ENCODE data around the gene LRP10.
"Not testable (repeated sequence)": the region's sequence is repeated elsewhere in the genome, so short reads cannot be mapped to it uniquely, and the experiment has no call there.

The LRP10 gene

DNA sequence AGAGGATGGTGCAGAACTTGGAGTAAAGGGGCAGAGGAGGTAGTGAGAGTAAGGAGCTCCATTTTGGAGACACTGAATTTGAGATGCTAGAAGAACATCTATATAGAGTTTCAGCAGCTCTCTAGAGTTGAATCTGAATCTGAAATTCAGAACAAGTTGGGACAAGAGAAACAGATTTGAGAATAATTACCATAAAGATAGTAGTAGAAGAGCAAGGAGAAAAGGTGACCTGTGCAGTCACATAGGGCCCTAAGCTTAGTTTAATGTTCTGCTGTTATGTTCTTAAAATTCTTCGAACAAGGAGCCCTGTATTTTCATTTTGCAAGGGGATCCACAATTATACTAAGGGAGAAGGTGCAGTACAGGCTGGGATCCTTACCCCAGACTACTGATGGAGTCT lies 18.9 kb downstream of the LRP10 start:
- DNase-seq = no peak

DNA sequence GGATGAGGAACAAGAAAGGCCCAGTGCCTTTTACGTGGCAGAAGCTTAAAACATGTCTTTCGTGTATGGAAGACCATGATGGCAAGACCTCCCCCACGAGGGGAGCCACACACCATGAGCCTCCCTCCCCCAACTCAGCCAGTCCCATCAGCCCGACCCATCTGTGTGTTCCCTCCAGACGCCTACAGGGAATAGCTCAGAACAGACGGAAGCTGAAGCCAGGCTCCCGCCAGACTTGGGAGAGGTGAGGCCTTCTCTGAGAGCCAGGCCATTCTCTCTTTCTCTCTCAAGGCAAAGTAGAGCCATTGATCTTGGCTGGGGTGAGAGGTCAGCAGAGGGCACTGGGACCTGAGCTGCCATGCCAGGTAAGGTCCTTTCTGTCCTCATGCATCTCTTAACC lies 20.9 kb downstream of the LRP10 start:
- no peak for DNase-seq

DNA sequence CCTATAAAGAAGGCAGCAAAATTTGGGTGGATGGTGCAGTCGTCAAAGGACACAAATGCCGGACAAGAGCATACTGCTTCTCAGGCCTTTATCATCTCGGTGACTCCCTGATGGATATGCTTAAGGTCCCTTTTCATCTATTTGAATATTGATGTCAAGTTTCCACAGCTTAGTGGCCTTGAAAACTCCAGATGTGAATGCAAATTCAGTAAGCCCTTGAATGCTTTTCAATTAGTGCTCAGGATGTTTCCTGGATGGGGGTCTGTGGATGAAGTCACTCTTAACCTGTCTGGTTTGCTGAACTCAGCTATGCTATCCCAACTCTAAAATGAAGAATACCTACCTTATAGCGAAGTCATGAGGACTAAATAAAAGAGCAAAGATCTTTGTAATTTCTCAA lies 22.2 kb downstream of the LRP10 start:
- DNase-seq = no peak

DNA sequence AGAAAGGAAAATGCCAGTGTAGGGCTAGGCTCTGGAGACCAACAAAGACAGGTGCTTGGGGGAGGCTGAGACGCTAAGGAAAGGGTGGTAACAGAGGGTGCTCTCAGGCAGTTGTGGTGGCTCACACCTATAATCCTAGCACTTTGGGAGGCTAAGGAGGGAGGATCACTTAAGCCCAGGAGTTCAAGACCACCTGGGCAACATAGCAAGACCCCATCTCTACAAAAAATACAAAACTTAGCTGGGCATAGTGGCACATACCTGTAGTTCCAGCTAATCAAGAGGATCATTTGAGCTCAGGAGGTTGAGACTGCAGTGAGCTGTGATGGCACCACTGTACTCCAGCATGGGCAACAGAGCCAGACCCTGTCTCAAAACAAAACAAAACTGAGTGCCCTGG lies 23.9 kb downstream of the LRP10 start:
- no peak for DNase-seq

DNA sequence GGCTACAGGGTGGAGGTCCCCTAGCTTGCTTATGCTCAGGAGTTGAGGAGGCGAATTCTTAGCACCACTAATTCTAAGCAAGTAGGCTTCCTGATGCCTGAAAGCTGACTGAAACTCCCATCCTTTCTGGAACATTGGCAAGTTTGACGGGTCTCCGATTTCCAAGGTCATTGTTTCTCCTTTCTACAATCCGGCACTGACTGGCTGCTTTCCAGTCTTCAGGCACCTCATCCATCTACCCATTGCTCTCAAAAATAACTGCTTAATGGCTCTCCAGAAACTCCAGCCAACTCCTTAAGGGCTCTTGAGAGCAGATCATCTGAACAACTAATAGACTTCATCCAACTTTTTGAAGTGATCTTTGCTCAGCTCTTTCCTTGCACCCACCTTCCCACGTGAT lies 24.8 kb downstream of the LRP10 start:
- DNase-seq = no peak

DNA sequence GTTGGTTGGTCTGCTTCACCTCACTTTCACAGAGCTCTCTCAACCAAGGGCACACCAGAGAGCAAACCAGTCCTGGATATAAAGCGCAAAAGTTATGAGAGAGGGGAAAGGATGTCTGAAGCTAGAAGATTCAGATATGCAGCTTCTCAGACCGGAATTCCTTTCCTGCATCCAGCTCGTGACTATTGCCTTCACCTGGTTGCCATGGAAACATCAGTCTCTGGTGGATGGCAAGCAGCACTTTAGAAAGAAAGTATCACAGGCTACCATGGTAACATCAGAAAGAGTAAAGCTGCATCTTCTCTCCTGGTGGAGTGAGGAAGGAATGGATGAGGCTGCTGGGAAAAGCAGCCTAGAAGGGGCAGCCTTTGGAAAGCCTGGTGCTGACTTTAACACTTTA lies 25.2 kb downstream of the LRP10 start:
- no peak for DNase-seq

DNA sequence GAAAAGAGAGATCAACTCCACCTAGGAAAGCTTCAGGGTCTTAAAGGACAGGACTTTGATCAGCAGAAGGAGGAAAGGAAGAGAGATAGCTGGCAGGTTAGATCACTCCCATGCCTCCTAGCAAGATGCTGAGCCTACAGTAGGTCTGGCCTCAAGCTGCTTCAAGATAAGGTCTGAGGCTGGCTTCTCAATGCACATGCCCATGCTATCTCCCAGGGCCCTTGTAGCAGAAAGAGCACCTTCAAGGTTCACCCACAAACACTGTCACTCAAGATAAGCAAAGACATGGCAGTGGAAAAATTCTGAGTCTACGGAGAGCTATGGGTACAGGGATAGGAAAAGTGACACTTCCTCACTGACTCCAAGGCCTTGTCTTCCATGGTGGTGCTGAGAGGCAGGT lies 25.8 kb downstream of the LRP10 start:
- DNase-seq = no peak

DNA sequence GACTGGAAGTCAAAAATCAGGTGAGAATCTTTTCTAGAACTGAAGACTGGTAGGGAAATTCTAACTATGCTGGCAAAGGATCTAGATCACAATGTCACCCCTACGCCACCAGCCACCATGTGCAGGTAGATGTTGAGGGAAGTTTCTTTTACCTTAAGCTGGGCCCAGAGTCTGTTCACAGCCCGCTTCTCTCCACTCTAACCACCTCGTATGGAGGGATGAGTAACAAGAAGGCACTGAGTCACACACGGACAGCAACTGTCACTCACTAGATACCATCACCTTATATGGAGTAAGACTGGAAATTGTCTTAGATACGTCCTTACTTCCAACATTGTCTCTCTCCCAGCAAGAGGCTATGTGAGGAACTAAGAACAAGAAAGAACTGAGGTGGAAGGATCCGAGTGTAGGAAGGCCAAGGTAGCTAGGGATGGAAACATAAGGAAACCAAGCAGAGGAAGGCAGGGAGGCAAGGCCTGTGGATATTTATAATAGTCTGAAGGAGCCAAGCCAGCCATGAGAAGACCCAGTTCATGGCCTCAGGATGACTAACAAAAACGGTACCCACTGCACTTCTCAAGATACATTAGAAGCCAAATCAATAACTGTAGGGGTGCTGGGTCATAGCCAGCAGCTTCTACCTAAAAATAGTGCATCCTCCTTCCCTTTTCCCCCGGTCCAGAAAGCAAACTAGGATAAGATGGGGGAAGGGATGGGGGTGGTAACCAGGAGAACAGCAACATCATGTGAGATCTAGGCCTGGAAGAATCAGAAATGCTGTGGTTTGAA lies 27.0 kb downstream of the LRP10 start:
- DNase-seq = no peak

DNA sequence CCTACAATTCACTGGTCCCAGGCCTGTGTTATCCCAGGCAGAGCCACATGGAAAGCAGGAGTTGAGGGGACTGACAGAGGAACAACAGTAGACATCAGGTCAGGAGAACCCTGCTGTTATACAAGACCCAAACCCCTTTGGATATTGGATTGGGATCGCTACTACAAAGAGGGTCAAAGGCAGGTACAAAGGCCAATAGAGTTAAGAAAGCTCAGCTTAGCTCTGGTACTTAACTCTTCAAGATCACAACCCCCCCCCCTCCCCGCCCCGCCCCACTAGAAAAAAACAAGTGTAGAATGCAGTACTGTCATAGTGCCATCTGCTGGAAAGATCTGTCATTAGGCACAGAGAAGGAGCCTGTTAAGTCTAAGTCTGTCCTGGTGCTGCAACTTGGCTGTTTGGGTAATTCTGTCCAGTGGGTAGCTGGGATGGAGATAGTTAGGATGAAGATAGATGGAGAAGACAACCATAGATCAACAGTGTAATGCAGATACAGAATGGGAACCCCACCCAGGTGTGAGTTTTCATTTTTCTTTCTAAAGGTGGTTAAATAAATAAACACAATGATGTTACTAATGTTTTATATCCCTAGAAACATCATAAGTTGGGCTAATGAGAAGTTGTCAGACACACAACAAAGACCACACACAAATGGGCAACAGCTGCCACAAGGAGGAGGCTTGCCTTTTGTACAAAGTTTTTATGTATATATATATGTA lies 28.7 kb downstream of the LRP10 start:
- no peak for DNase-seq

DNA sequence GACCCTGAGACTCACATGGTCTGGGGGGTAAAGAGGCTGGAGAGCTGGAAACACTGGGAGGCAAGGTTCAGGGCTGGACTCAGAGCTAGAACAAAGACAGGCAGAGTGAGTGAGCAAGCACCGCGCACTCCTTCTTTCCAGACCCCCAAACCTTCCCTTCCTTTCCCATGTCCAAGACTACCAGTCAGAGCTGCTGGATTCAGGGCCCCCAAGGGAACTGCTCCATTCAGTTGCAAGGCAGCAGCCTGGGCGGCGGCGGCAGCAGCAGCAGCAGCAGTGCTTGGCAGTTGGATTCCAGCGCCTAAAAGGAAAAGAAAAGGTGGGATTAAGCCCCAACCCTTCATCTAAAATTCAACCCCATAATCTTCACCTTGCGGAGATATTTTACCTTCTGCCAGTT lies 30.3 kb downstream of the LRP10 start:
- no peak for DNase-seq

DNA sequence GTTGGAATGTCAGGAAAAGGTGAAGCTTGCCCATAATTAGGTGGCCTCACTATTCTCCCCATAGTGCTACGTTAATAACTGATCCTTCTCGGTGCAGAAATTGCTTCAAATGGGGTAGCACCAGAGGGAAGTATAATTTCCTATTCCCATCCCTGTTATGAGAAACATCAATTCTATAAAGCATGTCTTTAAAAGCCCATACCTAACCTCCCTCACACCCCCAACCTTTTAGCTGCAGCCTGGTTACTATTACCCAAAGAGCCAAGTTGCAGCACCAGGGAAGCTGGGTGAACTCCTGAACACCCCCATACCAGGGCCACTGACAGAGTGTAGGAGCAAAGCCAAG lies 32.2 kb downstream of the LRP10 start:
- no peak for DNase-seq

DNA sequence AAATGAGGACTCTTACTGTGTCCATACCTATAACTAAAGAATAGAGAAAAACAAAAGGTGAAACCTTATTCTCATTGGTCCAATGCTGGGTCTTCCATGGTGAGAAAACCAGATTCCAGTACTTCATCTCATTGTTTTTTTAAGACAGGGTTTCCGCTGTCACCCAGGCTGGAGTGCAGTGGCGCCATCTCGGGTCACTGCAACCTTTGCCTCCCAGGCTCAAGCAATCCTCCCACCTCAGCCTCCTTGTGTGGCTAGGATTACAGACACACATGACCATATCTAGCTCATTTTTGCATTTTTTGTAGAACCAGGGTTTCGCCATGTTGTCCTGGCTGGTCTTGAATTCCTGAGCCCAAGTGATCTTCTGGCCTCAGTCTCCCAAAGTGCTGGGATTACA lies 34.1 kb downstream of the LRP10 start:
- no peak for DNase-seq

DNA sequence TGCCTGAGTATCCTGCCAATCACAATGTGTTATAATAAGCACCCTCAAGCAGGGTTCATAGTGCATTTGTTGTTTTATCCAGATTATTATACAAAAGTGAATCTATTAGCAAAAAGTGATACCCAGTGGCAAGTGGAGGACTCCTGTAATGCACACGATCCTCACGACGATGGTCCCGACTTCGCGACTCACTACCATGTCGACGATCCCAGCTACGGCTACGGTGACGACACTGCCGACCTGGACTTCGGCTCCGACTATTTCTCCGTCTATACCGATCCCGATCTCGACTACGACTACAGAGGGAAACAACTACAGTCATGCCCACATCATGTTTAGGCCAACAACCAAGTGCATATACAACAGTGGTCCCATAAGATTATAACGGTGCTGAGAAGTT lies 34.5 kb downstream of the LRP10 start:
- no peak for DNase-seq

DNA sequence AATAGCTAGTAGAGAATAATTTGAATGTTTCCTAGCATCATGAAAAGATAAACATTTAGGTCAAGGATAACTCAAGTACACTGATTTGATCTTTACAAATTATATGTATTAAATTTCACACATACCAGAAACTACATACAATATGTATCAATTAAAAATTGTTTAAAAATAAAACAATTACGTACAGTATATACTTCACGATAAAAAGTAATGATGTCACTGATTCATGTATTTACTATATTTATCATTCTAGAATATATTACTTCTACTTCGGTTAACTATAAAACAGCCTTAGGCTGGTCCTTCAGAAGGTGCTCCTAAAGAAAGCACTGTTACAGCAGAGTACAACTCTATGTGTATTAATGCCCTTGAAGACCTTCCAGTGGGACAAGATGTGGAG lies 35.9 kb downstream of the LRP10 start:
- DNase-seq = no peak

DNA sequence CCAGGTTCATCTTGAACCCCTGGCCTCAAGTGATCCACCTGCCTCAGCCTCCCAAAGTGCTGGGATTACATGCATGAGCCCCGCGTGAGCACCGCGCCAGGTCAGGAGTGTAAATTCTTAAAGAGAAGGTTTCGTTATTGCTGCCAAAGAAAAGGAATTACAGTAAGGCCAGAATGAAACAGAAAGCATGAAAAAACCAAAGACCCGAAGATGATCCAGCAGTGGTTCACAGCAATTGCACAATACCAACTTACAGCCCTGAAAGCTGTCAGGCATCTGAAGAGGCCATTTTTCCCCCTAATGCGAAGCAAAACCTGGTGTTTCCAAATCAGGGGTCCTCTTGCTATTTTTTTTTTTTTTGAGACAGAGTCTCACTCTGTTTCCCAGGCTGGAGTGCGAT lies 37.1 kb downstream of the LRP10 start:
- no peak for DNase-seq

DNA sequence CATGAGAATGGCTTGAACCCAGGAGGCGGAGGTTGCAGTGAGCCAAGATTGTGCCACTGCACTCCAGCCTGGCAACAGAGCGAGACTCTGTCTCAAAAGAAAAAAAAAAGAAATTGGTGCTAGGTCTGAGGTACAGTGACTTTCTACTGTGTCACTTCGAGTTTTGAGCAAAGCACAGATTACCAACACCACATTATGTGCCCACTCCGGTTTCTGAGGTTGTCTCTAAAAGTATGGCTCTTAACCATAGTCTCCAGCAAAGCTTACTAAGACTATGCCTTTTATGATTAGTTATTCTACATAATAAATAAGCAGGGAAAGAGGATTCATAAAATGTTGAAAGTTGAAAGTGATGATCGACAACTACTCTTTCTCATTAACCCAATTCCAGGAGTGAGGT lies 39.4 kb downstream of the LRP10 start:
- DNase-seq = no peak

DNA sequence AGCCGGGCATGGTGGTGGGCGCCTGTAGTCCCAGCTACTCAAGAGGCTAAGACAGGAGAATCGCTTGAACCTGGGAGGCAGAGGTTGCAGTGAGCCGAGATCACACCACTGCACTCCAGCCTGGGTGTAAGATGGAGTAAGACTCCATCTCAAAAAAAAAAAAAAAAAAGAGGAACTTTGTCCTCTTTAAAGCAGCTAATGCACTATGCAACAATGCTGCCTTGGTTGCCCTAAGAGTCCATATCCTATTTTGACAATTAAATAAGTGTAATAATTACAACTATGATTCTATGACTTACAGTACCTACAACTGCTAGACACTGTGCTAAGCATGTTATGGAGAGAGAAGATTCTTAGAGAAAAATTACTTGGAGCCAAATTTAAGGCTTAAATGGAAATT lies 43.3 kb downstream of the LRP10 start:
- not testable (repeated sequence) for DNase-seq

DNA sequence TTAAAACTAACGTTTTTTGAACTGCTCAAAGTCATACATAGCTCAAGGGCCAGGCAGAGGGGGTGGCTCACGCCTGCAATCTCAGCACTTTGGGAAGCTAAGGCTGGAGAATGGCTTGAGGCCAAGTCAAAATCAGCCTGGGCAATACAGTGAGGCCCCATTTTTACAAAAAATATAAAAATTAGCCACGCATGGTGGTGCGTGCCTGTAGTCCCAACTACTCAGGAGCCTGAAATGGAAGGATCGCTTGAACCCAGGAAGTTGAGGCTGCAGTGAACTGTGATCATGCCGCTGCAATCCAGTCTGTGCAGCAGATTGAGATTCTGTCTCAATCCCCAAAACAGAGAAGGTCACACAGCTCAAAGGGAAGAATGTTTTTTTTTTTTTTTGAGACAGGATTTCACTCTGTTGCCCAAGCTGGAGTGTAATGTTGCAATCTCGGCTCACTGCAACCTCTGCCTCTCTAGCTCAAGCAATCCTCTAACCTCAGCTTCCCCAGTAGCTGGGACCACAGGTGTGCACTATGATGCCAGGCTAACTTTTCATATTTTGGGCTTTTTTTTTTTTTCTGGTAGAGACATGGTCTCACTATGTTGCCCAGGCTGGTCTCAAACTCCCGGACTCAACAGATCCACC lies 44.5 kb downstream of the LRP10 start:
- DNase-seq = no peak

DNA sequence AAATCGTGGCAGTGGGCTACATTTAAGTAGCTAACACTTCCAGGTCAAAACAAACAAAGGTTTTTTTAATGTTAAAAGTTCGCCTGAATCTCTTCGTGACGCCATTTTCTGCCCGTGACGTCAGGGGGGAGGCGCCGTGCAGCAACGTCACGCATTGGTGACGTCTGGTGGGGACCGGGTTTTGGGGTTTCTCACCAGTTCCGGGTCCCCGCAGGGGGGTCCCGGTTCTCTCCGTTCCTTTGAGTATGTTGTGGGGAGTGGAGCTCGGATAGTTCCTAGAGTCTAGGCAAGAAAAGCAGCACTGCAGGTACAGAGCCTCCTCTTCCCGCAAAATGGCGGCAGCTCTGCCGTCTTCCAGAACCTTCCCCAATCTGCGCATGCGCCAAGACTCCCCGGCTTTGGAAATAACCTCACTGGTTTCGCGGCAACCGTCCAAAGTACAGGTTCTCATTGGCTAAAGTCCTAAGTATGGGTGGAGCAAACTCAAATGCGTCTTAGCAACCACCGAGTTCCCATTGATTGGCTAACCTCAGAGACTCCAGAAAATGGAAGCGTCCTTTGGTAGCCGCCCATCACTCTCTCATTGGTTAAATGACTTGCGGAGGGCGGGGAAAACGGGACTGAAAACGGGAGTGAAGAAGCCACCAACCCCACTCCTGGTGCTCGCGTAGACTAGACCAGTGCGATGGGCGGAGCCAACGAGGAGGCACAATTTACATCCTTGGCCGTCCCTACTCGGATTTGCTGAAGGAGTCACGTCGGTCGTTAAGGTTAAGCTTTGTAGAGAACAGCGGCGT lies 47.5 kb downstream of the LRP10 start, which contains the start of gene RBM23:
RBM23 (minus strand) TSS at position 346 of the 797 bp plus-strand sequence.
- DNase-seq = peak; percentile 100

DNA sequence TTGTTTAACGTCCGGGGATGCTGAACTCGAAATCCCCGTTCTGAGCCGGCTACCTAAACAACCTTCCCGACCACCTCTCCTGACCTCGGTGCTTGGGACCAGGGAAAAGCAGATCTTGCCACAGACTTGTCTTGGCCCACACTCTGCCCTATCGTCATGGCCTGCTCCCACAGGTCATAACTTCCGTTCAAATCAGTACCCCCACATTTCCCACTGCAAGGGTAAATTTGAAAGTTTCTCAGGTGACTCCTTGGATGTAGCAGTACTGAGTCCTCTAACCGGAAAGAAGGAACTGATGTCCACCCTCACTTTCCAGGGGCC lies 48.0 kb downstream of the LRP10 start:
- no peak for DNase-seq

DNA sequence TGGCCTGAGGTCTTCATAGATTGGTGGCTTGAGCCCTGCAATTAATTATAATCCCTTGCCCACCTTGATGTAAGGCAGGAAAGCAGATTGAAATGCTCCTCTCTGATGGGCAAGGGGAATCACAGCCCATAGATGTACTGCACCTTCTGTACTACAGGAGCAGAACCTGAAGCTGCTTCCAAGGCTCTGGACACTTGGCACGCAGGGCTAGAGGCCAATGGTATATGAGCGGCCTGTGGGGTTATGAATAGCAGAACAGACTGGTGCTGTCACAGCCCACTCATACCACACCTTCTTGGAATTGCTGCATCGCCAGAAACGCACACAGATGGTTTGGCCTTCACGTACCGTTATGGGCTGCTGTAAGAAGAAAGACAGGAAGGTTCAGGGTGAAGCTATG lies 49.2 kb downstream of the LRP10 start:
- DNase-seq = no peak

DNA sequence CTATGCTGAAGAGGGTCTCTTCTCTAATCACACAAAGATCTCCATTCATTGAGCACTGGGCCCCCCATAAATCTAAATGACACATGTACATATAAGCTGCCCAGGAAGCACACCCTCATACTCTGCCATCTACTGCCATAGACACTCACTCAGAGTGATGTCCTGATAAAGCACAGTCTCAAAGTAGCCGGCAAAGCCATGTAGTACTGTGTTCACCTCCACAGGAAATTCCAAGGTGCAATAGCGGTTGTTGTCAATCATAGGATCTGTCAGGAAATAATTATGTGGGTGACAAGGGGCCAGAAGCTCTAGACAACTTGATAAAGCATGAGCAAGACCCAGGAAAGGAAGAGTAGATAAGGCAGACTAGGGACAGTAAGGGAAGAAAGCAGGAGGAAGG lies 50.8 kb downstream of the LRP10 start:
- no peak for DNase-seq

DNA sequence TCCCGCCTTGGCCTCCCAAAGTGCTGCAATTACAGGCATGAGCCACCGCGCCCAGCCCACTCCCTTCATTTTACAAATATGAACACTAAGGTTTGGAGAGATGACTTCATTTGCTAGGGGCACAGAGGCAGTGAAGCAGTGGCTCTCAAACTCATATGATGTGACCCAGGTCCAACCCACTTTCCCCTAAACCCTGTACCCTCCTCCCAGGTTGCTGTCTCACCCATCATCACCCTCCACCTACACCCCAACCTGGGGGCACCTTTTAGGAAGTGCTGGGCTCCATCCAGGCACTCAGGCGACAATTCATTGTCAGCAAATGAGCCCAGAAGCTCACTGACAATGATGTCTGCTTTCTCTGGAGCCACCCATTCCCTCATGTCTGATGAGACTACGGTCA lies 52.2 kb downstream of the LRP10 start:
- DNase-seq = no peak

DNA sequence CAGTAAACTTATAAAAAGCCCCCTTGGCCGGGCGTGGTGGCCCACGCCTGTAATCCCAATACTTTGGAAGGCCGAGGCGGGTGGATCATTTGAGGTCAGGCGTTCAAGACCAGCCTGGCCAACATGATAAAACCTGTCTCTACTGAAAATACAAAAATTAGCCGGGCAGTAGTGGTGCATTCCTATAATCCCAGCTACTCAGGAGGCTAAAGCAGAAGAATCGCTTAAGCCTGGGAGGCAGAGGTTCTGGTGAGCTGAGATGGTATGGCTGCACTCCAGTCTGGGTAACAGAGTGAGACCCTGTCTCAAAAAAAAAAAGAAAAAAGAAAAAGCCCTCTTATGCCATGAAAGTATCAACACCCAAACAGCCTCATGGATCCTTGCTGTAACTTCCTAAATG lies 54.0 kb downstream of the LRP10 start:
- no peak for DNase-seq

Data from activated effector memory CD4-positive, alpha-beta T cell treated with anti-CD3 and anti-CD28 coated beads, Interleukin-2, amount 50 U/mL, for 16 hours (primary cell).